Neural cell (in vitro differentiated cells): ENCODE results near the gene BIK. TPM values are rescaled to one million over a fixed set of nuclear protein-coding genes. Genes with fewer than 3 reads are reported as not detected.

Source experiments
- H2AFZ ChIP-seq: fragments of 200-600, 300-800 bp; sonication (generic), shearing (Covaris generic); 2 replicates; pipeline ENCODE4 v1.6.0; 2014; ENCODE audit warnings: low read depth, mild to moderate bottlenecking, antibody characterized with exemption, low read length, moderate library complexity
- H3F3A ChIP-seq: fragments of 200-600 bp; shearing (Covaris generic); 2 replicates; pipeline ENCODE4 v1.6.1; 2016; ENCODE audit warnings: mild to moderate bottlenecking, moderate library complexity, mixed read lengths, antibody characterized with exemption, low read length; ENCODE audit not compliant: insufficient read depth, poor library complexity, severe bottlenecking
- H3K27ac ChIP-seq: fragments of 200-600, 300-800 bp; sonication (generic), shearing (Covaris generic); 2 replicates; pipeline ENCODE4 v1.5.1; 2014; ENCODE audit warnings: mild to moderate bottlenecking, low read length, moderate library complexity
- H3K27me3 ChIP-seq: fragments of 300-800, 200-600 bp; sonication (generic), shearing (Covaris generic); 2 replicates; pipeline ENCODE4 v1.6.0; 2014; ENCODE audit warnings: mild to moderate bottlenecking, low read depth, low read length, moderate library complexity; ENCODE audit not compliant: insufficient read depth
- H3K36me3 ChIP-seq: fragments of 300-800, 200-600 bp; sonication (generic), shearing (Covaris generic); 2 replicates; pipeline ENCODE4 v1.5.1; 2014; ENCODE audit warnings: mild to moderate bottlenecking, antibody characterized with exemption, low read length, moderate library complexity; ENCODE audit not compliant: insufficient read depth
- H3K4me2 ChIP-seq: fragments of 300-800, 200-600 bp; sonication (generic), shearing (Covaris generic); 2 replicates; pipeline ENCODE4 v1.6.0; 2014; ENCODE audit warnings: mild to moderate bottlenecking, low read length
- H3K4me3 ChIP-seq: fragments of 300-800, 200-600 bp; sonication (generic), shearing (Covaris generic); 2 replicates; pipeline ENCODE4 v1.5.1; 2014; ENCODE audit warnings: mild to moderate bottlenecking, low read length, moderate library complexity
- H3K79me2 ChIP-seq: fragments of 200-600 bp; shearing (Covaris generic); replicated peaks from 2 replicates; pipeline ENCODE4 v1.6.0; 2014; ENCODE audit warnings: mild to moderate bottlenecking, low read length, moderate library complexity; ENCODE audit not compliant: insufficient read depth
- H3K9ac ChIP-seq: fragments of 300-800, 200-600 bp; sonication (generic), shearing (Covaris generic); 2 replicates; pipeline ENCODE4 v1.6.1; 2016; ENCODE audit warnings: mild to moderate bottlenecking, low read length, mixed read lengths
- H3K9me2 ChIP-seq: fragments of 200-600 bp; shearing (Covaris generic); 2 replicates; pipeline ENCODE4 v1.6.1; 2016; ENCODE audit warnings: mild to moderate bottlenecking, low read length, mixed read lengths; ENCODE audit not compliant: insufficient read depth
- H3K9me3 ChIP-seq: fragments of 200-600, 300-800 bp; sonication (generic), shearing (Covaris generic); 2 replicates; pipeline ENCODE4 v1.6.1; 2016; ENCODE audit warnings: mild to moderate bottlenecking, mixed run types, low read length, moderate library complexity, mixed read lengths
- H4K20me1 ChIP-seq: fragments of 200-600 bp; shearing (Covaris generic); 2 replicates; pipeline ENCODE4 v1.6.1; 2016; ENCODE audit warnings: mild to moderate bottlenecking, mixed run types; ENCODE audit not compliant: insufficient read depth
- EP300 ChIP-seq: fragments of 450-650 bp; conservative IDR thresholded peaks from 2 replicates; pipeline ENCODE4 v1.6.1; 2014; ENCODE audit warnings: antibody characterized with exemption, mild to moderate bottlenecking, moderate library complexity; ENCODE audit not compliant: poor library complexity, severe bottlenecking
- EZH2 ChIP-seq: fragments of 200-600, 300-800 bp; shearing (Covaris generic), sonication (generic); IDR thresholded peaks from 2 replicates; pipeline ENCODE4 v1.6.1; 2014; ENCODE audit warnings: antibody characterized with exemption, low read length, borderline replicate concordance, mild to moderate bottlenecking; ENCODE audit not compliant: insufficient read depth, poor library complexity, severe bottlenecking
- MXI1 ChIP-seq: fragments of 450-650 bp; conservative IDR thresholded peaks from 2 replicates; pipeline ENCODE4 v1.6.1; 2014; ENCODE audit warnings: antibody characterized with exemption, mild to moderate bottlenecking; ENCODE audit not compliant: poor library complexity, severe bottlenecking
- POLR2AphosphoS5 ChIP-seq: IDR thresholded peaks from 2 replicates; pipeline ENCODE4 v1.6.1; 2012
- RAD21 ChIP-seq: fragments of 450-650 bp; conservative IDR thresholded peaks from 2 replicates; pipeline ENCODE4 v1.6.1; 2014; ENCODE audit warnings: antibody characterized with exemption, mild to moderate bottlenecking, moderate library complexity
- SMC3 ChIP-seq: fragments of 450-650 bp; conservative IDR thresholded peaks from 2 replicates; pipeline ENCODE4 v1.6.1; 2014; ENCODE audit warnings: antibody characterized with exemption, mild to moderate bottlenecking, moderate library complexity; ENCODE audit not compliant: poor library complexity
- TAF1 ChIP-seq: IDR thresholded peaks from 2 replicates; pipeline ENCODE4 v1.6.1; 2012; ENCODE audit warnings: low read depth
- polyA plus RNA-seq: library from polyadenylated mRNA; depleted of rRNA; stranded (reverse); fragments of >200 nt; gene quantifications from 2 replicates; pipeline ENCODE4 v1.2.3, GENCODE V29; 2014
- TF ChIP-seq, protein P1 (sequence below): fragments of 450-650 bp; IDR thresholded peaks from 2 replicates; pipeline ENCODE4 v1.5.1; 2014; ENCODE audit warnings: antibody characterized with exemption, mild to moderate bottlenecking, moderate library complexity; ENCODE audit not compliant: poor library complexity, severe bottlenecking
- TF ChIP-seq, protein P2 (sequence below): IDR thresholded peaks from 2 replicates; pipeline ENCODE4 v1.6.1; 2012; ENCODE audit warnings: borderline replicate concordance

BIK gene
- polyA plus RNA-seq, 1 donor from 2014 or later: 3.1 TPM

DNA sequence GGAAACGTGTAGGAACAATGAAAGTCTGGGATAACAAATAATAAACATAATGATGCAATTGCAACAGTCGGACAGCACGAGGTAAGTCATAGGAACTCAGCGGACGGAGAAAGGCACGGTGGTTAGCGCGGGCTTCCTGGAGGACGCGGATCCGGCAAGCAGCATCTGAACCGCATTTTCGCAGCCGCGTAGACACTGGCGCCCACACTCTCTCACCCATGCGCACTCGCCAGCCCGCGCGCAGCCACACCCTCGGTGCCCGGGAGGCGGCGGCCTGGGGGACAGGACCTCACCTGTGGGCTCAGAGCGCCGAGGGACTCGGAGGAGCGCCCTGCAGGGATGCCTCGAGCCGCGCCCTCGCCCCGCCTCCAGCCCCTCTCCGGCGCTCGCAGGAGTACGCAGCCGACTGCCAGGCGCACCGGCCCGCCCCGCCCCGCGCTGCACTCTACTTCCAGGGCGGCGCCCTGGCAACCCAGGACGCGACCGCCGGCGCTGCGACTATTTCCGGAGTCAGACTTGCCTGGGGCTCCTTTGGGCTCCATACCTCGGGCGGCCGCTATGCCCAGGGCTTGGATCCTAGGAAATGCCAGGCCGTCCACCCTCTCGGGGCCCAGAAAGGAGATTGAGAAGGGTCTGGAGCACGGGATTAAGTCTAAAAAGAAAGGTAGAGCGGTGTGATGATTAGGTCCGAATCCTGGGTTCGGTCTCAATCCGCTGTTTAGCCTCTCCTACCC, 21.4 kb upstream of the BIK start, which contains the start of gene TTLL1:
TSS of gene TTLL1 (minus strand) at position 408 of the 734 bp plus-strand sequence. CDS start 13,805 bp downstream, outside the sequence.
- Histone ChIP-seq H3F3A (no peaks in the 10 kb centered on the region), H3K9me2 (no peaks in the 10 kb centered on the region), H3K27me3 (no peaks in the 10 kb centered on the region), H4K20me1 (no peaks in the 10 kb centered on the region), H3K27ac (peak within 1 kb of the TSS; percentile 52), H3K36me3 (no peaks in the 10 kb centered on the region), H3K4me2 (peak within 1 kb of the TSS; percentile 68), H3K79me2 (no peaks in the 10 kb centered on the region), H2AFZ (peak within 1 kb of the TSS; percentile 83), H3K9ac (peak within 1 kb of the TSS; percentile 67), H3K9me3 (no peaks in the 10 kb centered on the region), H3K4me3 (peak within 1 kb of the TSS; percentile 84)
- TF ChIP-seq EP300 (no peak), TAF1 (no peak), POLR2AphosphoS5 (peak; percentile 72), SMC3 (peak; percentile 55), EZH2 (no peak), RAD21 (peak; percentile 39), MXI1 (peak; percentile 90)
- TF ChIP-seq, protein P1, sequence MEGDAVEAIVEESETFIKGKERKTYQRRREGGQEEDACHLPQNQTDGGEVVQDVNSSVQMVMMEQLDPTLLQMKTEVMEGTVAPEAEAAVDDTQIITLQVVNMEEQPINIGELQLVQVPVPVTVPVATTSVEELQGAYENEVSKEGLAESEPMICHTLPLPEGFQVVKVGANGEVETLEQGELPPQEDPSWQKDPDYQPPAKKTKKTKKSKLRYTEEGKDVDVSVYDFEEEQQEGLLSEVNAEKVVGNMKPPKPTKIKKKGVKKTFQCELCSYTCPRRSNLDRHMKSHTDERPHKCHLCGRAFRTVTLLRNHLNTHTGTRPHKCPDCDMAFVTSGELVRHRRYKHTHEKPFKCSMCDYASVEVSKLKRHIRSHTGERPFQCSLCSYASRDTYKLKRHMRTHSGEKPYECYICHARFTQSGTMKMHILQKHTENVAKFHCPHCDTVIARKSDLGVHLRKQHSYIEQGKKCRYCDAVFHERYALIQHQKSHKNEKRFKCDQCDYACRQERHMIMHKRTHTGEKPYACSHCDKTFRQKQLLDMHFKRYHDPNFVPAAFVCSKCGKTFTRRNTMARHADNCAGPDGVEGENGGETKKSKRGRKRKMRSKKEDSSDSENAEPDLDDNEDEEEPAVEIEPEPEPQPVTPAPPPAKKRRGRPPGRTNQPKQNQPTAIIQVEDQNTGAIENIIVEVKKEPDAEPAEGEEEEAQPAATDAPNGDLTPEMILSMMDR: peak; percentile 25
- TF ChIP-seq, protein P2, sequence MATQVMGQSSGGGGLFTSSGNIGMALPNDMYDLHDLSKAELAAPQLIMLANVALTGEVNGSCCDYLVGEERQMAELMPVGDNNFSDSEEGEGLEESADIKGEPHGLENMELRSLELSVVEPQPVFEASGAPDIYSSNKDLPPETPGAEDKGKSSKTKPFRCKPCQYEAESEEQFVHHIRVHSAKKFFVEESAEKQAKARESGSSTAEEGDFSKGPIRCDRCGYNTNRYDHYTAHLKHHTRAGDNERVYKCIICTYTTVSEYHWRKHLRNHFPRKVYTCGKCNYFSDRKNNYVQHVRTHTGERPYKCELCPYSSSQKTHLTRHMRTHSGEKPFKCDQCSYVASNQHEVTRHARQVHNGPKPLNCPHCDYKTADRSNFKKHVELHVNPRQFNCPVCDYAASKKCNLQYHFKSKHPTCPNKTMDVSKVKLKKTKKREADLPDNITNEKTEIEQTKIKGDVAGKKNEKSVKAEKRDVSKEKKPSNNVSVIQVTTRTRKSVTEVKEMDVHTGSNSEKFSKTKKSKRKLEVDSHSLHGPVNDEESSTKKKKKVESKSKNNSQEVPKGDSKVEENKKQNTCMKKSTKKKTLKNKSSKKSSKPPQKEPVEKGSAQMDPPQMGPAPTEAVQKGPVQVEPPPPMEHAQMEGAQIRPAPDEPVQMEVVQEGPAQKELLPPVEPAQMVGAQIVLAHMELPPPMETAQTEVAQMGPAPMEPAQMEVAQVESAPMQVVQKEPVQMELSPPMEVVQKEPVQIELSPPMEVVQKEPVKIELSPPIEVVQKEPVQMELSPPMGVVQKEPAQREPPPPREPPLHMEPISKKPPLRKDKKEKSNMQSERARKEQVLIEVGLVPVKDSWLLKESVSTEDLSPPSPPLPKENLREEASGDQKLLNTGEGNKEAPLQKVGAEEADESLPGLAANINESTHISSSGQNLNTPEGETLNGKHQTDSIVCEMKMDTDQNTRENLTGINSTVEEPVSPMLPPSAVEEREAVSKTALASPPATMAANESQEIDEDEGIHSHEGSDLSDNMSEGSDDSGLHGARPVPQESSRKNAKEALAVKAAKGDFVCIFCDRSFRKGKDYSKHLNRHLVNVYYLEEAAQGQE: no peak

DNA sequence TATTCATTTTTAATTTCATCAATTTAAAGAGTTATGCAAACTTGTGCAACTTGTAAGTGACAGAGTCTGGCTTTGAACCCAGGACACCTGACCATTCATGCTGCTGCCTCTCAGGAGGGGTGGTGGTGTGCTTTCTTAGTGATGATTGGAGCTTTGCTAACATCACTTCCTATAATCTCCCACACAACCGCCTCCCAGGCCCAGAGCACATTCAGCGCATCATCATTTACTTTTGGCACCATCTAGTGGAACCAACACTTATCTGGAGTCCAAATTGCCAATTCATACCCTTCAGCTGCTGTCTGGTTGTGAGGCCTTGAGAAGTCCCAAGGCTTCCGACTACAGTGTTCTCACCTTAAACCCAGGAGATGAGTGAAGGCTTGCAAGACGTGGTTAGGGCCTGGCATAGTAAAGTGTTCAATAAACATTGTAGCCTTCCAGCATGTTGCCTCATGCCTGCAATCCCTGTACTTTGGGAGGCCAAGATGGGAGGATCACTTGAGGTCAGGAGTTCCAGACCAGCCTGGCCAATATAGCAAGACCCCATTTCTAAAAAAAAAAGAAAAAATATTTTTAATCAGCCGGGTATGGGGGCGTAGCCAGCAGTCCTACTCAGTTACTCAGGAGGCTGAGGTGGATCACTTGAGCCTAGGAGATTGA, 20.3 kb upstream of the BIK start:
- Histone ChIP-seq H3K4me3 (no peak overlapping the region), H3K4me2 (no peak overlapping the region)
- no peak for TF ChIP-seq POLR2AphosphoS5
- TF ChIP-seq EP300: no peak
- TF ChIP-seq EZH2: no peak
- no peak for TF ChIP-seq TAF1
- TF ChIP-seq, protein P2: no peak
- TF ChIP-seq MXI1: no peak
- peak; percentile 53 for TF ChIP-seq SMC3
- peak; percentile 67 for TF ChIP-seq RAD21
- TF ChIP-seq, protein P1: peak; percentile 63

More for the DNA sequence above, 20.3 kb upstream of the BIK start:
- Histone ChIP-seq H3K36me3 (no peaks in the 10 kb centered on the region), H3K27me3 (no peaks in the 10 kb centered on the region), H3F3A (no peaks in the 10 kb centered on the region), H3K9me3 (no peaks in the 10 kb centered on the region), H2AFZ (no peak overlapping the region), H3K27ac (no peak overlapping the region), H4K20me1 (no peaks in the 10 kb centered on the region), H3K9me2 (no peaks in the 10 kb centered on the region), H3K9ac (no peak overlapping the region), H3K79me2 (no peaks in the 10 kb centered on the region)
